Tibial nerve (tissue), 4 donors: Measurements from ENCODE around the gene TLN1. TPM values are rescaled to one million over a fixed set of nuclear protein-coding genes. Genes with fewer than 3 reads are reported as not detected.
A peak's percentile ranks its signal among the peaks of the same experiment; 100 is the strongest.

Experiments
- DNase-seq, 2 donors: peaks; one replicate each; pipeline ENCODE4 v3.0.0-alpha.2; 2019; ENCODE audit warnings: low spot score in 2 of 2
- H3K27ac ChIP-seq, 4 donors: fragments of 200-600 bp; sonication (generic) in 3 of 4; one replicate each; pipeline ENCODE4 v1.5.1; 2017 to 2019; ENCODE audit warnings: mild to moderate bottlenecking in 1 of 4
- H3K27me3 ChIP-seq, 2 donors: fragments of 200-600 bp; sonication (generic) in 1 of 2; one replicate each; pipeline versions ENCODE4 v1.5.1 to v1.6.0; 2017 to 2019
- H3K36me3 ChIP-seq, 3 donors: fragments of 200-600 bp; sonication (generic); one replicate each; pipeline ENCODE4 v1.5.1; 2018 to 2019
- H3K4me1 ChIP-seq, 4 donors: fragments of 200-600 bp; sonication (generic) in 3 of 4; one replicate each; pipeline ENCODE4 v1.5.1; 2017 to 2019
- H3K4me3 ChIP-seq, 4 donors: fragments of 200-600 bp; sonication (generic) in 3 of 4; one replicate each; pipeline ENCODE4 v1.5.1; 2017 to 2019; ENCODE audit warnings: mild to moderate bottlenecking in 1 of 4, moderate library complexity in 1 of 4
- H3K9me3 ChIP-seq, 4 donors: fragments of 200-600 bp; sonication (generic) in 3 of 4; one replicate each; pipeline ENCODE4 v1.5.1; 2017 to 2019
- CTCF ChIP-seq, 5 experiments: fragments of 200-600 bp in 3 of 5; fragments of 450-650 bp in 2 of 5; sonication (generic) in 3 of 5; IDR thresholded peaks; one replicate each; pipeline ENCODE4 v1.5.1; 2016 to 2019; ENCODE audit warnings: antibody characterized with exemption in 5 of 5, mild to moderate bottlenecking in 3 of 5, moderate library complexity in 2 of 5
- EP300 ChIP-seq, 2 donors: sonication (generic); formaldehyde crosslinking; IDR thresholded peaks; one replicate each; pipeline ENCODE4 v1.6.1; 2017; ENCODE audit warnings: antibody characterized with exemption in 2 of 2, mild to moderate bottlenecking in 1 of 2
- POLR2A ChIP-seq, 2 donors: fragments of 450-650 bp; IDR thresholded peaks; one replicate each; pipeline ENCODE4 v1.6.1; 2017; ENCODE audit warnings: antibody characterized with exemption in 2 of 2, mild to moderate bottlenecking in 2 of 2, moderate library complexity in 2 of 2
- WGBS, 2 donors: methylation state at CpG; one replicate each; pipeline ENCODE4 v1.1.5; 2018; 5-methylcytosine and 5-hydroxymethylcytosine counted together
- total RNA-seq, 4 donors: library from RNA; depleted of rRNA; stranded (reverse); fragments of >200 nt; gene quantifications; one replicate each; pipeline ENCODE4 v1.1.0, GENCODE V29; 2016

TLN1 gene
- total RNA-seq, 4 donors from 2014 or later, result 284 to 405 (median 350) TPM

GRCh38 chr9:35771943-35772342 is 39.9 kb upstream of the TLN1 start:
- WGBS, 2 donors, result 74 to 76% methylated on average over 3 of the region's 3 CpGs
- Histone ChIP-seq H3K4me1 (peaks cover 0 to 32% (median 13%) of the 10 kb centered on the region in 4 donors), H3K36me3 (no peaks in the 10 kb centered on the region), H3K27ac (peak overlapping the region in 1 of 4 donors; percentile 32), H3K4me3 (no peak overlapping the region), H3K27me3 (no peaks in the 10 kb centered on the region), H3K9me3 (no peaks in the 10 kb centered on the region)
- TF ChIP-seq EP300 (IDR thresholded peaks at IDR 0.05), result no peak
- TF ChIP-seq POLR2A (IDR thresholded peaks at IDR 0.05), result no peak
- no peak for TF ChIP-seq CTCF (IDR thresholded peaks at IDR 0.05)
- DNase-seq, result no peak

GRCh38 chr9:35771534-35771933 is 39.5 kb upstream of the TLN1 start:
- DNase-seq, result peak in 1 of 2 donors; percentile 61
- Histone ChIP-seq H3K9me3 (no peaks in the 10 kb centered on the region), H3K27me3 (no peaks in the 10 kb centered on the region), H3K4me1 (peaks cover 0 to 32% (median 13%) of the 10 kb centered on the region in 4 donors), H3K36me3 (no peaks in the 10 kb centered on the region), H3K4me3 (no peak overlapping the region), H3K27ac (peak overlapping the region in 3 of 4 donors; percentile 32 to 53 (median 50))
- WGBS, 2 donors, result 11 to 18% methylated on average over 1 of the region's 1 CpG
- no peak for TF ChIP-seq POLR2A (IDR thresholded peaks at IDR 0.05)
- TF ChIP-seq CTCF (IDR thresholded peaks at IDR 0.05), result no peak
- TF ChIP-seq EP300 (IDR thresholded peaks at IDR 0.05), result no peak

GRCh38 chr9:35771075-35771433 is 39.1 kb upstream of the TLN1 start:
- Histone ChIP-seq H3K27ac (peak overlapping the region in 3 of 4 donors; percentile 32 to 53 (median 50)), H3K9me3 (no peaks in the 10 kb centered on the region), H3K4me1 (peaks cover 0 to 32% (median 13%) of the 10 kb centered on the region in 4 donors), H3K36me3 (no peaks in the 10 kb centered on the region), H3K4me3 (no peak overlapping the region), H3K27me3 (no peaks in the 10 kb centered on the region)
- DNase-seq, result peak in 1 of 2 donors; percentile 40
- TF ChIP-seq EP300 (IDR thresholded peaks at IDR 0.05) (no peak), CTCF (IDR thresholded peaks at IDR 0.05) (no peak), POLR2A (IDR thresholded peaks at IDR 0.05) (no peak)
- WGBS, 2 donors, result 7 to 17% methylated on average over 4 of the region's 4 CpGs

- Histone ChIP-seq H3K27ac (no peak overlapping the region), H3K36me3 (no peaks in the 10 kb centered on the region), H3K4me1 (peaks cover 0 to 25% (median 13%) of the 10 kb centered on the region in 4 donors), H3K27me3 (no peaks in the 10 kb centered on the region), H3K9me3 (no peaks in the 10 kb centered on the region), H3K4me3 (no peak overlapping the region)
- WGBS, 2 donors, result 82 to 89% methylated on average over 1 of the region's 1 CpG
- TF ChIP-seq CTCF (IDR thresholded peaks at IDR 0.05) (no peak), EP300 (IDR thresholded peaks at IDR 0.05) (no peak), POLR2A (IDR thresholded peaks at IDR 0.05) (no peak)
- no peak for DNase-seq
Measured at GRCh38 chr9:35769763-35770162, 37.8 kb upstream of the TLN1 start.

GRCh38 chr9:35767458-35767857 is 35.5 kb upstream of the TLN1 start:
- no peak for DNase-seq
- H3K27ac ChIP-seq, result no peak overlapping the region
- H3K4me3 ChIP-seq, result no peak overlapping the region
- no peaks in the 10 kb centered on the region for H3K36me3 ChIP-seq
- WGBS, 2 donors, result 95 to 96% methylated on average over 1 of the region's 1 CpG
- TF ChIP-seq EP300 (IDR thresholded peaks at IDR 0.05), result no peak
- TF ChIP-seq CTCF (IDR thresholded peaks at IDR 0.05), result no peak
- no peak for TF ChIP-seq POLR2A (IDR thresholded peaks at IDR 0.05)
- peaks cover 0 to 25% (median 13%) of the 10 kb centered on the region in 4 donors for H3K4me1 ChIP-seq
- no peaks in the 10 kb centered on the region for H3K27me3 ChIP-seq
- H3K9me3 ChIP-seq, result no peaks in the 10 kb centered on the region
